Stimulated activated CD8-positive, alpha-beta memory T cell treated with anti-CD3 and anti-CD28 coated beads, Interleukin-4, amount 100 ng/mL, for 24 hours (primary cell): ENCODE data around the gene TRAF3IP3.
A peak's percentile ranks its signal among the peaks of the same experiment; 100 is the strongest.

ENCODE experiments used
- DNase-seq: peaks from one replicate; pipeline ENCODE4 v3.0.0-alpha.2; 2020; ENCODE audit warnings: low read depth

The TRAF3IP3 gene

GRCh38 chr1:209827384-209828262 lies 71.8 kb downstream of the TRAF3IP3 start, which contains the start of gene UTP25:
TSS of gene UTP25 (plus strand) at chr1:209827972. CDS start at chr1:209828064, 92 bp downstream.
- DNase-seq: peak; percentile 91

- no peak for DNase-seq
Measured at GRCh38 chr1:209829716-209830115, 73.9 kb downstream of the TRAF3IP3 start.

- DNase-seq: no peak
Measured at GRCh38 chr1:209830722-209831121, 74.9 kb downstream of the TRAF3IP3 start.

GRCh38 chr1:209831615-209832014 lies 75.8 kb downstream of the TRAF3IP3 start:
- no peak for DNase-seq
